Panc1 (cell line): ENCODE data around the gene COL26A1. TPM values are rescaled to one million over a fixed set of nuclear protein-coding genes. Genes with fewer than 3 reads are reported as not detected.

Source experiments
- ATAC-seq: fragments of 200-7000 bp; cut with Tn5 transposase; 2 replicates; pipeline ENCODE4 v1.9.1; 2020; ENCODE audit warnings: mild to moderate bottlenecking, moderate library complexity
- BruUV-seq: library from RNA; stranded (reverse); fragments of 400-500 nt; replicated peaks from 2 replicates; lab custom pipeline; 2021; lab: Mats Ljungman, UMichigan
- CTCF ChIA-PET: fragments of 300-600 bp; sonication (Branson Sonifier 250); formaldehyde crosslinking; loops from one replicate; lab custom pipeline; 2022; ENCODE audit warnings: antibody characterized with exemption; lab: Charles Lee
- POLR2A ChIA-PET: fragments of 300-600 bp; sonication (Branson Sonifier 250); formaldehyde crosslinking; loops from one replicate; lab custom pipeline; 2022; ENCODE audit warnings: antibody characterized with exemption; lab: Charles Lee
- DNase-seq: peaks from one replicate; pipeline ENCODE4 v3.0.0-alpha.2; 2010; ENCODE audit warnings: low read depth, low spot score
- H3K27ac ChIP-seq: 2 replicates; pipeline ENCODE4 v1.5.1; 2011; ENCODE audit warnings: mild to moderate bottlenecking, low read length, inconsistent platforms
- H3K27me3 ChIP-seq: fragments of 200-500 bp; sonication (Bioruptor generic); 2 replicates; pipeline ENCODE4 v1.6.0; 2014; ENCODE audit warnings: low read length, inconsistent platforms; ENCODE audit not compliant: control insufficient read depth, insufficient read depth
- H3K36me3 ChIP-seq: fragments of 200-500 bp; sonication (Bioruptor generic); 2 replicates; pipeline ENCODE4 v1.5.1; 2014; ENCODE audit warnings: inconsistent platforms, mild to moderate bottlenecking, low read length, moderate library complexity; ENCODE audit not compliant: control insufficient read depth, insufficient read depth
- H3K4me1 ChIP-seq: 2 replicates; pipeline ENCODE4 v1.5.1; 2011; ENCODE audit warnings: inconsistent platforms, mild to moderate bottlenecking, low read length, moderate library complexity; ENCODE audit not compliant: control insufficient read depth, insufficient read depth
- H3K4me3 ChIP-seq, 2 experiments: 2 replicates each; pipeline ENCODE4 v1.5.1; 2011 to 2012; ENCODE audit warnings: low read depth in 2 of 2, low read length in 2 of 2, mild to moderate bottlenecking in 2 of 2, inconsistent platforms in 1 of 2, moderate library complexity in 1 of 2
- H3K9me3 ChIP-seq: fragments of 200-500 bp; sonication (Bioruptor generic); 2 replicates; pipeline ENCODE4 v1.5.1; 2014; ENCODE audit warnings: low read depth, mild to moderate bottlenecking, inconsistent platforms, low read length, moderate library complexity; ENCODE audit not compliant: control insufficient read depth, insufficient read depth
- CTCF ChIP-seq: fragments of 450-650 bp; IDR thresholded peaks from 2 replicates; pipeline ENCODE4 v1.5.1; 2017; ENCODE audit warnings: mild to moderate bottlenecking
- POLR2AphosphoS5 ChIP-seq: IDR thresholded peaks from 2 replicates; pipeline ENCODE4 v1.6.1; 2012; ENCODE audit warnings: mild to moderate bottlenecking, low read depth, low read length, moderate library complexity
- REST ChIP-seq, 2 experiments: IDR thresholded peaks; 2 replicates each; pipeline ENCODE4 v1.6.1; 2011 to 2012; ENCODE audit warnings: low read depth in 2 of 2, control low read depth in 1 of 2, low read length in 1 of 2, mild to moderate bottlenecking in 1 of 2, moderate library complexity in 1 of 2; ENCODE audit not compliant: insufficient read depth in 1 of 2
- SIN3A ChIP-seq: IDR thresholded peaks from 2 replicates; pipeline ENCODE4 v1.6.1; 2012; ENCODE audit warnings: low read depth, mild to moderate bottlenecking, low read length, moderate library complexity, borderline replicate concordance; ENCODE audit not compliant: insufficient read depth
- TCF7L2 ChIP-seq: IDR thresholded peaks from 2 replicates; pipeline ENCODE4 v1.6.1; 2011; ENCODE audit warnings: mild to moderate bottlenecking, low read depth, low read length, inconsistent platforms
- in situ Hi-C: cut with HindIII; loops from 2 replicates; pipeline ENCODE4 v1.10.0; 2016; ENCODE audit warnings: low sequenced_read_pairs, low pct_unique_long_range_greater_than_20kb
- intact Hi-C: fragments of 100-400 bp; cut with micrococcal nuclease; formaldehyde crosslinking; loops from one replicate; pipeline ENCODE4 v1.10.0; 2022; ENCODE audit not compliant: unreplicated experiment
- total RNA-seq: library from RNA; stranded (reverse); gene quantifications from one replicate; pipeline ENCODE4 v1.2.1, GENCODE V29; 2021; ENCODE audit not compliant: unreplicated experiment

COL26A1 gene
- total RNA-seq, 1 experiment from 2014 or later: 25.8 TPM

GRCh38 chr7:101588131-101588935, 225.7 kb downstream of the COL26A1 start:
- POLR2A ChIA-PET: no interaction called here
- ATAC-seq (no peak), DNase-seq (no peak)
- no peak overlapping the region for H3K4me3 ChIP-seq
- intact Hi-C loops: no loop called here
- H3K27me3 ChIP-seq: no peaks in the 10 kb centered on the region
- CTCF ChIA-PET: no interaction called here
- no peaks in the 10 kb centered on the region for H3K4me1 ChIP-seq
- no peak overlapping the region for H3K27ac ChIP-seq
- no peak for TF ChIP-seq SIN3A
- H3K36me3 ChIP-seq: no peaks in the 10 kb centered on the region
- BruUV-seq: no TSS peak
- no peaks in the 10 kb centered on the region for H3K9me3 ChIP-seq
- in situ Hi-C loops: no loop called here

- H3K36me3 ChIP-seq: no peaks in the 10 kb centered on the region
- no TSS peak for BruUV-seq
- ATAC-seq (no peak), DNase-seq (no peak)
- ChIA-PET POLR2A (interaction anchor here (0.7 kb wide), 1 partner anchor 311 kb away, joined by 10 read pairs; no protein-coding TSS in a partner anchor), CTCF (interaction anchor here (0.6 kb wide), 1 partner anchor 53 kb away, joined by 6 read pairs; no protein-coding TSS in a partner anchor)
- in situ Hi-C loops: no loop called here
- no peak overlapping the region for H3K27ac ChIP-seq
- H3K4me1 ChIP-seq: no peaks in the 10 kb centered on the region
- H3K27me3 ChIP-seq: no peaks in the 10 kb centered on the region
- TF ChIP-seq CTCF: no peak
- TF ChIP-seq POLR2AphosphoS5: no peak
- no peak for TF ChIP-seq SIN3A
- TF ChIP-seq TCF7L2: no peak
- no peak for TF ChIP-seq REST (IDR thresholded peaks at IDR 0.05; ENCODE audit: insufficient read depth in 1 of 2, low read depth in 2 of 2, low read length in 1 of 2)
- no peak overlapping the region for H3K4me3 ChIP-seq
- H3K9me3 ChIP-seq: no peaks in the 10 kb centered on the region
- intact Hi-C loops: no loop called here
Observed at GRCh38 chr7:101589052-101589451, 226.4 kb downstream of the COL26A1 start.
